Neural crest cell (in vitro differentiated cells): ENCODE measurements around the gene MRGPRD. TPM values are rescaled to one million over a fixed set of nuclear protein-coding genes. Genes with fewer than 3 reads are reported as not detected.
A peak's percentile ranks its signal among the peaks of the same experiment; 100 is the strongest.

Experiments
- DNase-seq: peaks from one replicate; pipeline ENCODE4 v3.0.0; 2021; ENCODE audit warnings: low read depth, mixed read lengths, low spot score
- H3K27ac Mint-ChIP-seq: one replicate; pipeline ENCODE4 v1.8.0; 2021; ENCODE audit warnings: mild to moderate bottlenecking, mixed read lengths; ENCODE audit not compliant: unreplicated experiment
- H3K27me3 Mint-ChIP-seq: 2 replicates; pipeline ENCODE4 v1.8.0; 2021; ENCODE audit warnings: low read depth, mild to moderate bottlenecking, mixed read lengths
- H3K36me3 Mint-ChIP-seq: 2 replicates; pipeline ENCODE4 v1.8.0; 2021; ENCODE audit warnings: low read depth, mild to moderate bottlenecking, mixed read lengths
- H3K4me1 Mint-ChIP-seq: 2 replicates; pipeline ENCODE4 v1.8.0; 2021; ENCODE audit warnings: mixed read lengths
- H3K4me3 Mint-ChIP-seq: one replicate; pipeline ENCODE4 v1.8.0; 2021; ENCODE audit warnings: mild to moderate bottlenecking, mixed read lengths
- H3K9me3 Mint-ChIP-seq: 2 replicates; pipeline ENCODE4 v1.8.0; 2021; ENCODE audit warnings: mixed read lengths
- CTCF ChIP-seq: fragments of 200-600 bp; sonication (generic); conservative IDR thresholded peaks from 2 replicates; pipeline ENCODE4 v1.5.0; 2021; ENCODE audit warnings: antibody characterized with exemption, mild to moderate bottlenecking
- long read RNA-seq: library from polyadenylated mRNA; unstranded; transcript quantifications from one replicate; pipeline ENCODE4 v2.0.0, GENCODE V29; 2020
- total RNA-seq: library from RNA; stranded (reverse); gene quantifications from 2 replicates; pipeline ENCODE4 v1.2.1, GENCODE V29; 2021

MRGPRD gene
- not detected in 2 replicates for total RNA-seq
- long read RNA-seq, result 0 reads

GRCh38 chr11:68980776-68981065 lies at the start of gene MRGPRD:
Gene MRGPRD (minus strand): TSS chr11:68980986. CDS start chr11:68980986, 0 bp downstream.
- Mint-ChIP-seq H3K27me3 (peaks cover 14% of the 10 kb centered on the region), H3K27ac (no peak within 1 kb of the TSS)
- no peak for DNase-seq

GRCh38 chr11:69030301-69030700 lies 49.5 kb upstream of the MRGPRD start:
- Mint-ChIP-seq H3K4me3 (no peak overlapping the region), H3K9me3 (no peaks in the 10 kb centered on the region), H3K36me3 (no peaks in the 10 kb centered on the region), H3K27me3 (no peaks in the 10 kb centered on the region), H3K27ac (no peak overlapping the region), H3K4me1 (no peaks in the 10 kb centered on the region)
- DNase-seq, result no peak
- no peak for TF ChIP-seq CTCF

More at GRCh38 chr11:68980776-68981065, at the start of gene MRGPRD:
- H3K9me3 Mint-ChIP-seq, result peaks cover 5% of the 10 kb centered on the region
- no peaks in the 10 kb centered on the region for H3K4me1 Mint-ChIP-seq
- TF ChIP-seq CTCF, result no peak
- no peaks in the 10 kb centered on the region for H3K36me3 Mint-ChIP-seq
- H3K4me3 Mint-ChIP-seq, result no peak within 1 kb of the TSS

GRCh38 chr11:69027704-69028372 lies 47.1 kb upstream of the MRGPRD start:
- Mint-ChIP-seq H3K27ac (no peak overlapping the region), H3K4me3 (no peak overlapping the region), H3K27me3 (no peaks in the 10 kb centered on the region), H3K9me3 (no peaks in the 10 kb centered on the region), H3K36me3 (no peaks in the 10 kb centered on the region), H3K4me1 (no peaks in the 10 kb centered on the region)
- no peak for TF ChIP-seq CTCF
- DNase-seq, result no peak

- DNase-seq, result no peak
- no peaks in the 10 kb centered on the region for H3K27me3 Mint-ChIP-seq
- no peaks in the 10 kb centered on the region for H3K4me1 Mint-ChIP-seq
- TF ChIP-seq CTCF, result no peak
- H3K9me3 Mint-ChIP-seq, result no peaks in the 10 kb centered on the region
- no peak overlapping the region for H3K4me3 Mint-ChIP-seq
- peak overlapping the region; percentile 12 for H3K27ac Mint-ChIP-seq
- H3K36me3 Mint-ChIP-seq, result no peaks in the 10 kb centered on the region
These were observed 43.7 kb upstream of the MRGPRD start for GRCh38 chr11:69024509-69024908.

- Mint-ChIP-seq H3K27me3 (no peaks in the 10 kb centered on the region), H3K4me3 (no peak overlapping the region), H3K27ac (no peak overlapping the region), H3K4me1 (no peaks in the 10 kb centered on the region), H3K36me3 (no peaks in the 10 kb centered on the region), H3K9me3 (peaks cover under 1% of the 10 kb centered on the region)
- no peak for DNase-seq
- TF ChIP-seq CTCF, result no peak
These were observed 41.5 kb upstream of the MRGPRD start for GRCh38 chr11:69022260-69022659.
